ENCODE data around the gene GPX1.
A peak's percentile ranks its signal among the peaks of the same experiment; 100 is the strongest.
"Not testable (repeated sequence)": the region's sequence is repeated elsewhere in the genome, so short reads cannot be mapped to it uniquely, and the experiment has no call there.

Gene GPX1

DNA sequence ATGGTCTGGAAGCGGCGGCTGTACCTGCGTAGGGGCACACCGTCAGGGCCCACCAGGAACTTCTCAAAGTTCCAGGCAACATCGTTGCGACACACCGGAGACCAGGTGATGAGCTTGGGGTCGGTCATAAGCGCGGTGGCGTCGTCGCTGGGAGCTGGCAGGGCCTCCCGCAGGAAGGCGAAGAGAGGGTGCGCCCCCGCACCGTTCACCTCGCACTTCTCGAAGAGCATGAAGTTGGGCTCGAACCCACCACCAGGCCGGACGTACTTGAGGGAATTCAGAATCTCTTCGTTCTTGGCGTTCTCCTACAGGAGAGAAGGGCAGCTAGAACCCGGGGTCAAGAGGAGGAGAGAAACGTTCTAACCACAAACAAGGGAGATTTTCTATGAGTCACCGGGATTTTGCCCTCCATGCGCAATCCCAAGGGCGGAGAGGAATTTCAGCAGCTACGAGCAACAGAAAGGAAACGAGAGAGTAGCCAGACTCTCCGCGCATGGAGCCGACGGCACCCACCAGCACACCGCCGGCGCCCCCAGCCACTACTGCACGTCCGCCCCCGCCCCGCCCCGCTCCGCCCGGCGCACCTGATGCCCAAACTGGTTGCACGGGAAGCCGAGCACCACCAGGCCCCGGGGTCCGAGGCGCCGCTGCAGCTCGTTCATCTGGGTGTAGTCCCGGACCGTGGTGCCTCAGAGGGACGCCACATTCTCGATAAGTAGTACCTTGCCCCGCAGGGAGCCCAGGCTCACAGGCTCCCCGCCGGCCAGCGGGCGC is 523 bp downstream of the GPX1 start:
- DNase-seq: not testable (repeated sequence)

DNA sequence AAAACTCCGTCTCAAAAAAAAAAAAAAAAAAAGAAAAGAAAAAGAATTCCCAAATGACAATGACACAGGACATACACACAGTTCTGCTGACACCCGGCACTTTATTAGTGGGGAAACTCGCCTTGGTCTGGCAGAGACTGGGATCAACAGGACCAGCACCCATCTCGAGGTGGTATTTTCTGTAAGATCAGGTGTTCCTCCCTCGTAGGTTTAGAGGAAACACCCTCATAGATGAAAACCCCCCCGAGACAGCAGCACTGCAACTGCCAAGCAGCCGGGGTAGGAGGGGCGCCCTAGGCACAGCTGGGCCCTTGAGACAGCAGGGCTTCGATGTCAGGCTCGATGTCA is 1.1 kb downstream of the GPX1 start:
- DNase-seq: not testable (repeated sequence)

GRCh38 chr3:49352890-49353421 is 5.2 kb downstream of the GPX1 start:
- DNase-seq: no peak

- DNase-seq: no peak
Observed at GRCh38 chr3:49352281-49352680, 5.9 kb downstream of the GPX1 start.

- no peak for DNase-seq
Observed at GRCh38 chr3:49351521-49352011, 6.6 kb downstream of the GPX1 start.

DNA sequence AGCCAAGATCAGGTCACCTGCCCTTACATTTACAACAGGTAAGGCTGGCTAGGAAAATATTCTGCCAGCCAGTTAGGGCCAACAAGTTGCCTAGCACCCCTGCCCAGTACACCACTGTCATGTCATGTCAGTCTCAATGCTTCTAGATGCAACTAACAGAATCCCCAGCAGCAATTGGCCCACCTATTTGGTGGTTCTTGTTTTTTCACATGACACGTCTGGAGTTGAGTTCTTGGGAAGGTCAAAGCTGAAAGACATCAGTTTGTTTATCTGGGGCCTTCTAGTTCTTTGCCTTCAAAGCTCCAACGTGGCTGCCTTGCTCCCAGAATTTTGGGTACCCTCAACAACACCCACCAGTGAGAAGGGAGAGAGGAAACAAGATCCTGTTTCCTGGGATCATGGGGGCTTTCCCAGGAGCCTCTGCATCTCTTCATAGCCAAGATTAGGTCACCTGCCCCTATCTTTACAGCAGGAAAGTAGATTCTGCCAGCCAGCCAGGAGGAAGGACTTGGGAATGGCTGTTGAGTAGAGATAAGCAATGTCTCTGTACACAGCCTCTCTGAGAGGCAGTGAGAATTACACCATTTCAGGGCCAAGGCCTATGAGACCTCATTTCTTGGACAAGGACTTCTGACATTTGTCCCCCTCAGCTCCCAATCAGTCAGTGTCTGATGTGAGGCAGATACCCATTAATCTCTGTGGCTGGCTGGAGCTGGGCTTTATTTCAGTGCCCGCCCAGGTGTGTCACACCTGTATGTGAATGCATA is 8.6 kb downstream of the GPX1 start:
- DNase-seq: no peak

- not testable (repeated sequence) for DNase-seq
Observed at GRCh38 chr3:49348361-49348760, 9.8 kb downstream of the GPX1 start.

DNA sequence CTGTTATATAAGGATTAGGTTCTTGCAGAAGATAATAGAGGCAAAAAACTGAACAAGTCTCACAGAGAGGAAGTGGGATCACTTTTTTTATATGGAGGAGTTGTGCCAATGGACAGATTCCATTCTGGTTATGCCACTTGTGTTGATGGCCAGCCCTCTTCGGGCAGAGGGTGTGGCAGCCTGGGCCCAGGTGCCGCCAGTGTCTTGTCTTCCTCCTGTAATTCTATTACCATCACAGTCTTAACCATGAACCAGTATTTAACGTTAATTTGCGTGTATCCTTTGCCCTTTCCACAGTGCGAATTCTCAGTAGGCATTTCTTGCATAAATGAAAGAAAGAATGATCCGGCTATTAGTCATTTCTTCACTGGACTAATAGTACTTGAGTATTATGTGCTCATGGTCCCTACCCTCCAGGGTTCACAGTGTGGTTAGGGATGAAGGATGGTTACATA is 11.3 kb downstream of the GPX1 start:
- DNase-seq: no peak

- no peak for DNase-seq
Observed at GRCh38 chr3:49343163-49343562, 15.0 kb downstream of the GPX1 start.

- no peak for DNase-seq
Observed at GRCh38 chr3:49341996-49342395, 16.2 kb downstream of the GPX1 start.

GRCh38 chr3:49339941-49340800 is 18.0 kb downstream of the GPX1 start, which contains the start of gene USP4:
Gene USP4 (minus strand): TSS chr3:49340053. CDS start chr3:49340024, 29 bp downstream.
- peak; percentile 92 for DNase-seq

- peak; percentile 46 to 61 for DNase-seq
Observed at GRCh38 chr3:49339581-49339940, 18.6 kb downstream of the GPX1 start.

GRCh38 chr3:49333916-49334633 is 24.1 kb downstream of the GPX1 start:
- DNase-seq: no peak

DNA sequence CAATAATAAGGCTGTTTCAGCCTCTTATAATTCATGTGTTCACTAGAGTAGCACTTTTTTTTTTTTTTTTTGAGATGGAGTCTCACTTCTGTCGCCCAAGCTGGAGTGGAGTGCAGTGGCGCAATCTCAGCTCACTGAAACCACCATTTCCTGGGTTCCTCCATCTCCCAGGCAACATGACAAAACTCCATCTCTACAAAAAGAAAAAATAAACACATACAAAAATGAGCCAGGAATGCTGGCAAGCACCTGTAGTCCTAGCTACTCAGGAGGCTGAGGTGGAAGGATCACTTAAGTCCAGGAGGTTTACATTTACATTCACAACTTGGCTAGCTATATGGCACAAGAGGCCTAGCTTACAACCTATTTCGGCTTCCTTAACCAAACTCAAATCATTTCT is 25.1 kb downstream of the GPX1 start:
- no peak for DNase-seq

DNA sequence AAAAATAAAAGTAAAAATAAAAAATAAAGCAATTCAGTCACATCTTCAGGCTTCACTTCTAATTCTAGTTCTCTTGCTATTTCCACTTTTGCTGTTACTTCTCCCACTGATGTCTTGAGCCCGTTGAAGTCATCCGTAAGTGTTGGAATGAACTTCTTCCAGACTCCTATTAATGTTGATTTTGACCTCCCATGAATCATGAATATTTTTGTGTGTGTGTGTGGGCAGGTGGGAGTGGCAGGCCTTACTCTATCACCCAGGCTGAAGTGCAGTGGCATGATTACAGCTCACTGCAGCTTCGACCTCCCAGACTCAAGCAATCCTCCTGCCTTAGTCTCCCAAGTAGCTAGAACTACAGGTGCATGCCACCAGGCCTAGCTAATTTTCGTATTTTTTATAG is 29.0 kb downstream of the GPX1 start:
- no peak for DNase-seq

DNA sequence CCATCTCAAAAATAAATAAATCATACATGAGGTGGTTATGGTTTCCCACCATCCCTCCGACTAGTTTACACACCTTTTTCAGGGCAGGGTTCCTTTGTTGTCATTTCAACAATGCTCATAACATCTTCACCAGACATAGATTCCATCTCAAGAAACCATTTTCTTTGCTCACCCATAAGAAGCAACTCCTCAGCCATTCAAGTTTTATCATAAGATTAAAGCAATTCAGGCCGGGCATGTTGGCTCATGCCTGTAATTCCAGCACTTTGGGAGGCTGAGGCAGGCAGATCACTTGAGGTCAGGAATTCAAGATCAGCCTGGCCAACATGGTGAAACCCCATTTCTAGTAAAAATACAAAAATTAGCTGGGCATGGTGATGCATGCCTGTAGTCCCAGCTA is 29.8 kb downstream of the GPX1 start:
- not testable (repeated sequence) for DNase-seq

DNA sequence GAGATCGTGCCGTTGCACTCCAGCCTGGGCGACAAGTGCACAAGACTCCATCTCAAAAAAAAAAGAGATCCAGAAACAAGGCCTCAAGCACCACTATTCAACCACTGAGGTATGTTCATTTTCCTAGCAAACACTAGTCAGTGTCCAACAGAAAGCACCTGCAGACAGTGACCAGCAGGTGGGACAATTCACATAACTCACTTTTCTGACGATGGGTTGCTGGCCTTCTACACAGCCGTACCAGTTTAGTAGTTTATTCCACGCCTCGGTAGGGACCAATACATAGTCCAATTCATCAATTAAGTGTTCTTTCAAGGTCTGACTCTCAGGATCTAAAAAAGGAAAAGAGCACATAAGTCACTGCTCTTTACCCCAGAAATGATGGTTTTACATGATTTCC is 30.7 kb downstream of the GPX1 start:
- DNase-seq: no peak

DNA sequence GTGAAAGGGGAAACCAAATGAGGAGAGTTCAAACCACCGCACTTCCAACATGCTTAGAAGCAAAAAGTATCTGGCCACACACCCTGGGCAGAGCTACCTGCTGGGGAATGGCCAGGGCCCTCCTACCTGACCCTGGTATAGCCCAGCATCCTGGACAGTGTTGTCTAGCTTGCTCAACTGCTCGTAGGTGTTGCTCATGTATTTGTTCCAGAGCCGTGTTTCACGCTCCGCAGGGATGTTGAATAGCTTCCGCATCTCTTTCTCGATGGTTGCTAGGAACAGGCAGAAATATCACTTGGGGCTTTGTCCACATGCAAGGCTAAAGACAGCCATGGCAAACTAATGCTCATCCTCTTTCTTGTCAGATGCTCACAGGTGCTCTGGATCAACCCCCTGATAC is 33.4 kb downstream of the GPX1 start:
- DNase-seq: no peak

DNA sequence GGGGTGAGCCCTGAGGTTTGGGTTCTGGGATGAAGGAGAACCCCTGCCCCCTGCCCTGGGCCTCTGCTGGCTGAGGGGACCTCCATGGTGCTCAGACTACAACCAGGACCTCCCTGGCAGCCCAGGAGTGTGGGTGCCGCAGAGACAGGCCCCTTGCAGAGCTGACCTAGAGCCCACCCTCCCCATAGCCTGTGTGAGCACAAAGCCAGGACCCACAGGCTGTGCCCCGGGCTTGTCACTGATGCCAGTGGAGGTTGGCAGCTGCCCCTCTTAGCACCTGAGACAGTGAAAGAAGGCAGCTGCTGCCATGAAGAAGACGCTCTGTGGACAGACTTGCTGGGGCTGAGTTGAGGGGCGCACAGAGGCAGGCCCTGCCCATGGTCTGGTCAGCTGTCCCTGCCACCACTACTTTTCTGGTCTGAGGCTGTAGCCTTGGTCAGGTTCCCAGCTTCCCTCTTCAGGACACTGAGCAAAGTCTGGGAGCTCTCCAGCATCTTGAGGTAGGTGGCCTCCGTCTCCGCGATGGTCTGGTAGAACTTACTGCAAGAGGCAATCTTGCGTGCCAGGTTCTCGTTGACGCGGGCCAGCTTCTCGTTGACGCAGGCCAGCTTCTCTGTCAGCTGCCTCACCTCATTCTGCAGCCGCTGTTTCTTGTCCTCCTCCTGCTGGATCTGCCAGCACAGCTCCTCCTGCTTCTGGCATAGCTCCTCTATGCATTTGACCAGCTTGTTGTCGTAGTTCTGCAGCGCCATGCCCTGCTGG is 41.3 kb downstream of the GPX1 start:
- DNase-seq: no peak

- no peak for DNase-seq
Observed at GRCh38 chr3:49313896-49314688, 44.1 kb downstream of the GPX1 start.

GRCh38 chr3:49311283-49311682 is 46.9 kb downstream of the GPX1 start:
- DNase-seq: no peak
